ENCODE results near the gene RNF213.
"Not testable (repeated sequence)": the region's sequence is repeated elsewhere in the genome, so short reads cannot be mapped to it uniquely, and the experiment has no call there.

Gene RNF213

DNA sequence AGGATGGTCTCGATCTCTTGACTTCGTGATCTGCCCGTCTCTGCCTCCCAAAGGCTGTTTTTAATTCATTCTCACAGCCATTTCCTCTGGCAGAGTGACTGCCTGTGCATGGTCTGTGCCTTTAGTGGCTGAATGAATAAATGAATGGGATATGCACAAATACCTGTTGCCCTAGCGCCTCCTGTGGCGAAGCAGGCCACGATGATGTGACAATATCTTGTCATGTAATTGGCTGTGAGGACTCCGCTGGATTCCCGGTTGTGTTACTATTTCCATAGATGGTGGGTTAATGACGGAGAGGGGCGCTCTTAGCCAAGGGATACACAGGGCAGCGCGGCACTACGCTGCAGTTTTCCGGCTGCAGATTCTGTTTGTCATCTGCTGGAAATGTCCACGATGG lies 127.5 kb downstream of the RNF213 start:
- no peak for DNase-seq (ENCODE audit: low read depth in 4 of 4, low spot score in 1 of 4)

DNA sequence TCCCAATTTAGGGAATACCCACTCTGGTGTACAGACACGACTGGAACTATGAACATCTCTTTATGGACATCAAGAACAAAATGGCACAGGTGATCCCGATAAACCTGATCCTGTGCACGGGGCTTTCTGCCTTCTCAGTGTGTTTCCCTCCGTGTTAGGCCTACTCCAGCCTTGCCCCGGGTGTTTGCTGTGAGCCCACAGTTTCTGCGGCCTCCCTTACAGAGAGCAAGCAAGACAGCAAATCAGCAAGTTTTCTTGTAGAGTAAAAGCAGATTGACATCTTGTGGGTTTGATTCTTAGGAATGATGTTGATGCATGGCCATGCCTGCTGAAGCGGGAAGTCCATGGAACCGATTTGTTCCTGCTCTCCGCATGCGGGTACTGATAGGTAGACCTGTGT lies 127.9 kb downstream of the RNF213 start:
- no peak for DNase-seq (ENCODE audit: low read depth in 4 of 4, low spot score in 1 of 4)

DNA sequence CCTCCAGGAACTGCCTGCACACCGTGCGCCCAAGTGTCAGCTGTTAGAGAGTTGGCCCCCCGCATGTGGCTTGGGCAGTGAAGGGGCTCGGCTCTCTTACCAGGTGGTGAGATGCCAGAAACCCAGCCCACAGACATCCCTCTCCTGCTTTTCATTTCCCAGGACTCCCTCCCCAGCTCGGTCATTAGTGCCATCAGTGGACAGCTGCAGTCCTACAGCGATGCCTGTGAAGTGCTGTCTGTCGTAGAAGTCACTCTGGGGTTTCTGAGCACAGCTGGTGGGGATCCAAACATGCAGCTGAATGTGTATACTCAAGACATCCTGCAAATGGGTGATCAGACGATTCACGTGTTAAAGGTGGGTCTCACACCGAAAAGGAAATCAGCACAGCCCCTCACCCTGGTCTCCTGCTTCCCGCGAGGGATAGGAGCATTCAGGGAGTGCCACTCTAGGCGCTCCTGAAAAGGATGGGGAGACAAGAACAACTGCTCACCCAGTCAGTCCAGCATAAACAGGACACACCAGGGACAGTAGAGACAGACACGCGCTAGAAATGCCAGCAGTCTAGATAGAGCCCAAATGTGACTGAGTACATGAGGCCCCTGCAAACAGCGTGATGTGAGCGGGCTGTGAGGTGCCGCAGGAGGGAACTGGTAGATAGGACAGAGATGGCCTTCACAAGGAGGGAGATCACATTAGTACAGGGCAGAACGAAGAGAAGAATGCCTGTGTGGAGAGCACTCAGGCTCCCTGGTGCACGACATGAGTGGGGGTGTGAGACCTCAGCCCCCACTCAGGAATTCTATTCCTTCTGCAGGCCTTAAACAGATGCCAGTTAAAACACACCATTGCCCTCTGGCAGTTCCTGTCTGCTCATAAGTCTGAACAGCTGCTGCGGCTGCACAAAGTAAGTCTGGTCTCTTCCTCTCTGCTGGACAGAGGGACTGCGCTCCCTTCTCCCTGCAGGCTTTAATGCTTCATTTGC lies 128.7 kb downstream of the RNF213 start:
- no peak for DNase-seq (ENCODE audit: low read depth in 4 of 4, low spot score in 1 of 4)

- DNase-seq (ENCODE audit: low read depth in 4 of 4, low spot score in 1 of 4), result no peak
These were observed 132.7 kb downstream of the RNF213 start for GRCh38 chr17:80393241-80393890.

DNA sequence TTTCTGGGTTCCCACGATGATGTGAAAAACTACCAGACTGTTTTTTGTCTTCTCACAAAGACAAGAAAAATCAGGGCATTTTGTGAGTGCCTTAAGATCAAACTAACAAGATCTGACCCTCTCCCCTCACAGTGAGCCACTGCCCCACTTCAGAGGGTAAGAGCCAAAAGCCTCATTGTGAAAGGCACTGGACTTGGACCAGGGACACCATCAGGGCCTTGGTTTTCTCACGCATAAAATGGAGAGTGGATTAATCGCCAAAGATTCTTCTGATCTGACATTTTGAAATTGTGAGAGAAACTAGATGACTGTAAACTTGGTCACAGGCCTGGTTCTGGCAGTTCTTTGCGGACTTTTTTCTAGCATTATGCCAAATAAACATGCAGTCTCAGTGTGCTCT lies 133.3 kb downstream of the RNF213 start:
- DNase-seq (ENCODE audit: low read depth in 4 of 4, low spot score in 1 of 4), result no peak

- DNase-seq (ENCODE audit: low read depth in 4 of 4, low spot score in 1 of 4), result no peak
These were observed 134.1 kb downstream of the RNF213 start for GRCh38 chr17:80394629-80395216.

- no peak for DNase-seq (ENCODE audit: low read depth in 4 of 4, low spot score in 1 of 4)
These were observed 134.9 kb downstream of the RNF213 start for GRCh38 chr17:80395402-80396151.

GRCh38 chr17:80396157-80397033 lies 135.7 kb downstream of the RNF213 start:
- no peak for DNase-seq (ENCODE audit: low read depth in 4 of 4, low spot score in 1 of 4)

GRCh38 chr17:80397034-80397387 lies 136.4 kb downstream of the RNF213 start:
- no peak for DNase-seq (ENCODE audit: low read depth in 4 of 4, low spot score in 1 of 4)

GRCh38 chr17:80397686-80398085 lies 137.0 kb downstream of the RNF213 start:
- DNase-seq (ENCODE audit: low read depth in 4 of 4, low spot score in 1 of 4), result no peak

- DNase-seq (ENCODE audit: low read depth in 4 of 4, low spot score in 1 of 4), result not testable (repeated sequence)
These were observed 140.4 kb downstream of the RNF213 start for GRCh38 chr17:80401086-80401485.

- not testable (repeated sequence) for DNase-seq (ENCODE audit: low read depth in 4 of 4, low spot score in 1 of 4)
These were observed 141.4 kb downstream of the RNF213 start for GRCh38 chr17:80402102-80402501.

DNA sequence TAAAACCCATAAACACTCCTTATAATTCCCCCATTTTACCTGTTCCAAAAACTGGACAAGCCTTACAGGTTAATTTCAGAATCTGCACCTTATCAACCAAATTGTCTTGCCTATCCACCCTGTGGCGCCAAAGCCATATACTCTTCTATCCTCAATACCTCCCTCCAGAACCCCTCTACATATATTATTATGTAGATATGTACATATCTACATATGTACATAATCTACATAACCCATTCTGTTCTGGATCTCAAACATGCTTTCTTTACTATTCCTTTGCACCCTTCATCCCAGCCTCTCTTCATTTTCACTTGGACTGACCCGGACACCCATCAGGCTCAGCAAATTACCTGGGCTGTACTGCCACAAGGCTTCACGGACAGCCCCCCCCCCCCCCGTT lies 142.3 kb downstream of the RNF213 start:
- DNase-seq (ENCODE audit: low read depth in 4 of 4, low spot score in 1 of 4), result no peak

GRCh38 chr17:80406146-80406545 lies 145.5 kb downstream of the RNF213 start:
- no peak for DNase-seq (ENCODE audit: low read depth in 4 of 4, low spot score in 1 of 4)

DNA sequence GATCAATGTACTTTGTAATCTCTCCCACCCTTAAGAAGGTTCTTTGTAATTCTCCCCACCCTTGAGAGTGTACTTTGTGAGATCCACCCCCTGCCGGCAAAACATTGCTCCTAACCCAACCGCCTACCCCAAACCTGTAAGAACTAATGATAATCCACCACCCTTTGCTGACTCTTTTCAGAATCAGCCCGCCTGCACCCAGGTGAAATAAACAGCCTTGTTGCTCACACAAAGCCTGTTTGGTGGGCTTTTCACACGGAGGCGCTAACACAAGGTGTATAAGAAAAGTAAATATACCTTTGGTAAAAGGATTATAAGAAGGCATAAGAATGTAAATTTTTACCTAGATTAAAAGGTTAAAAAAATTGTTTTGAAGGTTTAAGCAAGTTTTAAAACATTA lies 147.3 kb downstream of the RNF213 start:
- DNase-seq (ENCODE audit: low read depth in 4 of 4, low spot score in 1 of 4), result not testable (repeated sequence)

DNA sequence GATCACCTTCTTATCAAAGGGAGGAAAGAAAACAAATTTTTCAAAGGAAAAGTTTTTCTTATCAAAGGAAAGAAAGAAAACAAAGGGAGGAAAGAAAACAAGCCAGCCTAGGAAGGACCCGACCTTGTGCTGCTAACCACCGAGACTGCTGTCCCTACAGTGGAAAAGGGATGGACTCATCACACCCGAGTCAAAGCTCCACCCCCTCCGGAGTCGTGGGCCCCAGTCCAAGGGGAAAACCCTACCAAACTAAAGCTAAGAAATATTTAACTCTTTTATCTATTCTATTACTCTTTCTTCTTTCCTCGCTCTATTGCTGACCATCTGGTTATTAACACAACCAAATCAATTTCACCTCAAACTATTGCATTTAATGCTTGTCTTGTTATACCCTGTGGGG lies 148.2 kb downstream of the RNF213 start:
- no peak for DNase-seq (ENCODE audit: low read depth in 4 of 4, low spot score in 1 of 4)

GRCh38 chr17:80409626-80410025 lies 149.0 kb downstream of the RNF213 start:
- DNase-seq (ENCODE audit: low read depth in 4 of 4, low spot score in 1 of 4), result no peak

DNA sequence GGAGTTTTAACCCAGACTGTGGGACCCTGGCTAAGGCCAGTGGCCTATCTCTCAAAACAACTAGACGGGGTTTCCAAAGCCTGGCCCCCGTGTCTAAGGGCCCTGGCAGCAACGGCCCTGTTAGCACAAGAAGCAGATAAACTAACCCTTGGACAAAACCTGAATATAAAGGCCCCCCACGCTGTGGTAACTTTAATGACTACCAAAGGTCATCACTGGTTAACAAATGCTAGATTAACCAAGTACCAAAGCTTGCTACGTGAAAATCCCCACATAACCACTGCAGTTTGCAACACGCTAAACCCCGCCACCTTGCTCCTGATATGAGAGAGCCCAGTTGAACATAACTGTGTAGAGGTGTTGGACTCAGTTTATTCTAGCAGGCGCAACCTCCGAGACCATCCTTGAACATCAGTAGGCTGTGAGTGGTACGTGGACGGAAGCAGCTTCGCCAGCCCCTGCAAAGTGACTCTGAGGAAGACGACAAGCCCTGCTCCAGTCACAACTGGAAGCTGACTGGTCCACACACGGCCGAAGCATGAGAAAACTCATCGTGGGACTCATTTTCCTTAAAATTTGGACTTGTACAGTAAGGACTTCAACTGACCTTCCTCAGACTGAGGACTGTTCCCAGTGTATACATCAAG lies 149.9 kb downstream of the RNF213 start:
- DNase-seq (ENCODE audit: low read depth in 4 of 4, low spot score in 1 of 4), result not testable (repeated sequence)

- DNase-seq (ENCODE audit: low read depth in 4 of 4, low spot score in 1 of 4), result no peak
These were observed 153.3 kb downstream of the RNF213 start for GRCh38 chr17:80413771-80414507.

Measured in stimulated activated CD4-positive, alpha-beta T cell treated with anti-CD3 and anti-CD28 coated beads, Interleukin-1b, Interleukin-23, amount 100 ng/mL, for 24 hours (primary cell).